Mucosa of descending colon (tissue), 3 donors: ENCODE results near the gene VILL. TPM values are rescaled to one million over a fixed set of nuclear protein-coding genes. Genes with fewer than 3 reads are reported as not detected.

Experiments used
- ATAC-seq: fragments of 200-7000 bp; cut with Tn5 transposase; one replicate; pipeline ENCODE4 v1.9.1; 2020; ENCODE audit warnings: mild to moderate bottlenecking, moderate library complexity
- DNase-seq, 3 donors: peaks; one replicate each; pipeline ENCODE4 v3.0.0-alpha.2; 2020
- H3K36me3 ChIP-seq: fragments of 200-600 bp; one replicate; pipeline ENCODE4 v1.8.0; 2021; ENCODE audit warnings: low read depth, mild to moderate bottlenecking
- H3K4me1 ChIP-seq: fragments of 200-600 bp; one replicate; pipeline ENCODE4 v1.8.0; 2021; ENCODE audit warnings: low read depth, mild to moderate bottlenecking
- H3K4me3 ChIP-seq: fragments of 200-600 bp; one replicate; pipeline ENCODE4 v1.8.0; 2021; ENCODE audit warnings: mild to moderate bottlenecking
- H3K9me3 ChIP-seq: fragments of 200-600 bp; one replicate; pipeline ENCODE4 v1.8.0; 2021; ENCODE audit warnings: mild to moderate bottlenecking
- intact Hi-C, 2 donors: fragments of 100-400 bp; cut with DNase I in 1 of 2; cut with micrococcal nuclease in 1 of 2; formaldehyde crosslinking; loops; one replicate each; pipeline versions ENCODE4 v1.11.0 to v1.11.1; 2022; cut with DNase I, micrococcal nuclease
- total RNA-seq, 3 donors: library from RNA; stranded (reverse); fragmentation: NEBNext Ultra II Directional in 2 of 3; extraction: Animal tissue kit (Norgen Biotek cat#: 25700) in 2 of 3; gene quantifications; one replicate each; pipeline versions ENCODE4 v1.2.1 to v1.2.4, GENCODE V29; 2021 to 2023
- TF ChIP-seq, protein P1 (sequence below): fragments of 200-600 bp; IDR thresholded peaks from one replicate; pipeline ENCODE4 v1.8.0; 2022; ENCODE audit warnings: antibody characterized with exemption, mild to moderate bottlenecking
- donor health status: DM: no; HTN: no; CAD: no; lungs with moderate emphysema.
- donor health status: DM: no; HTN: no; CAD: no.
- donor health status: DM: no; HTN: yes; CAD: no.

VILL gene
- total RNA-seq, 3 donors from 2014 or later = 69.7 to 197 (median 150) TPM

GRCh38 chr3:38017445-38018295 is 27.1 kb downstream of the VILL start:
- Histone ChIP-seq H3K36me3 (no peaks in the 10 kb centered on the region), H3K4me1 (peaks cover 32% of the 10 kb centered on the region), H3K4me3 (no peak overlapping the region), H3K9me3 (no peaks in the 10 kb centered on the region)
- intact Hi-C loops = no loop called here
- TF ChIP-seq, protein P1, sequence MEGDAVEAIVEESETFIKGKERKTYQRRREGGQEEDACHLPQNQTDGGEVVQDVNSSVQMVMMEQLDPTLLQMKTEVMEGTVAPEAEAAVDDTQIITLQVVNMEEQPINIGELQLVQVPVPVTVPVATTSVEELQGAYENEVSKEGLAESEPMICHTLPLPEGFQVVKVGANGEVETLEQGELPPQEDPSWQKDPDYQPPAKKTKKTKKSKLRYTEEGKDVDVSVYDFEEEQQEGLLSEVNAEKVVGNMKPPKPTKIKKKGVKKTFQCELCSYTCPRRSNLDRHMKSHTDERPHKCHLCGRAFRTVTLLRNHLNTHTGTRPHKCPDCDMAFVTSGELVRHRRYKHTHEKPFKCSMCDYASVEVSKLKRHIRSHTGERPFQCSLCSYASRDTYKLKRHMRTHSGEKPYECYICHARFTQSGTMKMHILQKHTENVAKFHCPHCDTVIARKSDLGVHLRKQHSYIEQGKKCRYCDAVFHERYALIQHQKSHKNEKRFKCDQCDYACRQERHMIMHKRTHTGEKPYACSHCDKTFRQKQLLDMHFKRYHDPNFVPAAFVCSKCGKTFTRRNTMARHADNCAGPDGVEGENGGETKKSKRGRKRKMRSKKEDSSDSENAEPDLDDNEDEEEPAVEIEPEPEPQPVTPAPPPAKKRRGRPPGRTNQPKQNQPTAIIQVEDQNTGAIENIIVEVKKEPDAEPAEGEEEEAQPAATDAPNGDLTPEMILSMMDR = no peak
- ATAC-seq (no peak), DNase-seq (peak in 2 of 3 donors; percentile 25 to 38)

DNA sequence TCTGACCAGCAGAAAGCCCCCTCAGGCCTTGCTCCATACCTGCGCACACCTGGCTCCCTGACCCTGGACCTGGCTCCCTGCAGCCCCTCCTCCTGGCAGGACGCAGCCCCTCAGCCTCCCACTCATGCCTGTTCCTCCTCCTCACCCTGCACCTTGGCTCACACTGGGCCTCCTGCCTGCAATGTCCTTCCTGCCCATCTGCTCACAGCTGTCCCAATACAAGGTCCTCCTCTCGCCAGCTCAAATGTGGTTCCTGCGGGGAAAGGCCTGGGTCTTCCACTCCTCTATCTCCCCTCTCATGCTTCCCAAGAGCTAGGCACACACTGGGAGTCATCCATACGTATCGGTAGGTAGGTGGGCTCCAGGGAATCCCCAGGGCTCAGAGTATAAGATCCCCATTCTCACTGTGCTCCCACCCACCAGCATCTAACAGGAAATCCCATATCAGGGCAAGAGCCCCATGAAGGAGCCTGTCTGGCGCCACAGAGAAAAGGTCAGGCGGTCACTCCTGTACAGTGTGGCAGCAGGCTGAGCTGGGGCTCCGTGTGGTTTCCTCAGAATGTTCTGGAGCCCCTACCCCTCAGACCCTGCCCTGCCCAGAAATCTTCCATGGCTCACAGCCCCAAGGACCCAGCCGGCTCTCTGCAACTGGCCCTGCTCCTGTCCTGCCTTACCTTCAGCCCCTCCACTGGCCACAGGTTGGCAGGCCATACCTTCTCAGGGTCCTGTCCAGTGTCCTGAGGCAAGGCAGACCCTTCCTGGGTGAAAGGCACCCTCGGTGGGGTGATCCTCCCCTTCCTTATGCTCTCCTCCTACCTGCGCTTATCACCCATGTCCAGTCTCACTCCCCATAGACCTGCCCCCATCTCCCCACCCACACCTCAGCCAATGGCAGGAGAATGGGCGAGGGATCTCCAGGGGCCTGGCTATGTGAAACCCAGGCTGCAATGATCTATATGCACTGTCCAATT is 28.0 kb downstream of the VILL start:
- peaks cover 37% of the 10 kb centered on the region for H3K4me1 ChIP-seq
- H3K9me3 ChIP-seq = no peaks in the 10 kb centered on the region
- DNase-seq = peak in 1 of 3 donors; percentile 30
- intact Hi-C loops = no loop called here
- ATAC-seq = no peak
- TF ChIP-seq, protein P1 = no peak
- H3K4me3 ChIP-seq = no peak overlapping the region
- H3K36me3 ChIP-seq = no peaks in the 10 kb centered on the region

GRCh38 chr3:38019658-38020341 is 29.2 kb downstream of the VILL start:
- ATAC-seq (no peak), DNase-seq (peak; percentile 9 to 59 (median 53))
- Histone ChIP-seq H3K36me3 (no peaks in the 10 kb centered on the region), H3K4me1 (peaks cover 32% of the 10 kb centered on the region), H3K9me3 (no peaks in the 10 kb centered on the region), H3K4me3 (no peak overlapping the region)
- TF ChIP-seq, protein P1 = no peak
- intact Hi-C loops = no loop called here

- TF ChIP-seq, protein P1 = no peak
- DNase-seq = no peak
- no peaks in the 10 kb centered on the region for H3K9me3 ChIP-seq
- intact Hi-C loops = no loop called here
- no peaks in the 10 kb centered on the region for H3K36me3 ChIP-seq
- no peak overlapping the region for H3K4me3 ChIP-seq
- ATAC-seq = no peak
- peaks cover 37% of the 10 kb centered on the region for H3K4me1 ChIP-seq
Measured at GRCh38 chr3:38020342-38020726, 29.7 kb downstream of the VILL start.

DNA sequence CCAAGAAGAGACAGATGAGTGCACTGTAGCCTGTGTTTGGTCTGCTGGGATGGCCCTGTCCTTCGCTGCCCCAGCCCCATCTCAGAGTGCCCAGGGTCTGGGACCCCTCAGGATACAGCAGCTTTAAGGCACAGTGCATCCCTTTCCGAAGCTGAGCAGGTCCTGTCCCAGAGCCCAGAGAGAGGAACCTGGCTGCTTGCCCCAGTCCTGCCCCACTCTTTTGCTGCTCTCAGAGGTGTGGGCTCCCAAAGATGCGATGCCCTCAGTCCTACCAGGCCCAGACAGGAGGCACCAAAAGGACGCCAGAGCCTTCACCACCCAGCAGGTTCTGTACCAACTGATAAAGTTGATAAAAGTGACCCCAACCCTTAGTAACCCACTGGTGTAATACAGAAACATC is 30.6 kb downstream of the VILL start:
- intact Hi-C loops = no loop called here
- no peak for ATAC-seq

More for the DNA sequence above, 30.6 kb downstream of the VILL start:
- TF ChIP-seq, protein P1 = no peak
- Histone ChIP-seq H3K4me1 (peaks cover 38% of the 10 kb centered on the region), H3K4me3 (no peak overlapping the region), H3K9me3 (no peaks in the 10 kb centered on the region), H3K36me3 (no peaks in the 10 kb centered on the region)
- peak in 2 of 3 donors; percentile 8 to 28 for DNase-seq
